ENCODE results near the gene FARS2.

DNA sequence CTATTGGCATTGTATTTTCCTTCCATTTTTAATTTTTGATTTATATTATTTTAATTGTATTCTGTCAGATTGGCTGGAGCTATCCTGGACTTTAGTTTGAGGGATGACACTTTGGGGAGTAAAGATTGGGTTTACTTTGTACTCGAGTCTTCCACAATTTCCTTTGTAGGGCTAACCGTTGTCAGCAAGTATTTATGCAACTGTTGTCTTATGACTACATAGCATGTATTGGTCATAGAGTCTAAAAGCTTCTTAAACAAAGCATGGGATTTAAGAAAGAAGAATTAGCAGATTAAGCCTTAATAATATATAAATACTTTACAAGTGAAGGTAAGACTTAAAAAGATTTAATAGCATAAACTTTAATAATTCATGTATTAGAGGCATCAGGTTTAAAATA is 19.6 kb downstream of the FARS2 start:
- TF ChIP-seq CTCF (IDR thresholded peaks at IDR 0.05 in 8 of 11, conservative IDR thresholded peaks at IDR 0.05 in 3 of 11): no peak
- no peak for TF ChIP-seq POLR2A (IDR thresholded peaks at IDR 0.05)
- TF ChIP-seq POLR2AphosphoS5 (IDR thresholded peaks at IDR 0.05): no peak

All from spleen (tissue), 7 donors.